ENCODE data around the gene CAPN10.
A peak's percentile ranks its signal among the peaks of the same experiment; 100 is the strongest.

The CAPN10 gene

GRCh38 chr2:240603081-240603835, 16.7 kb downstream of the CAPN10 start:
- Histone ChIP-seq H3K4me1 (peaks cover 0 to 11% (median 7%) of the 10 kb centered on the region in 10 experiments; a peak in 9 of 20 replicates), H3K4me3 (no peak overlapping the region), H3K9ac (no peak overlapping the region), H3K4me2 (no peak overlapping the region; a peak in 1 of 22 replicates), H3K36me3 (peaks cover 20 to 52% (median 47%) of the 10 kb centered on the region in 11 experiments), H3K9me3 (replicated peaks in 1 of 11) (no peaks in the 10 kb centered on the region), H3K27ac (no peak overlapping the region; a peak in 1 of 22 replicates), H4K20me1 (peaks cover 0 to 34% (median 10%) of the 10 kb centered on the region in 11 experiments; a peak in 9 of 22 replicates), H3K27me3 (no peaks in the 10 kb centered on the region)
- no peak for TF ChIP-seq Cebpa-rat (IDR thresholded peaks at IDR 0.05)

- peak overlapping the region in 1 of 11 experiments; percentile 10; a peak in 2 of 22 replicates for H3K27ac ChIP-seq
- no peaks in the 10 kb centered on the region for H3K27me3 ChIP-seq
- peaks cover 14 to 46% (median 41%) of the 10 kb centered on the region in 11 experiments; a peak in 21 of 22 replicates for H3K36me3 ChIP-seq
- H3K4me1 ChIP-seq = peaks cover 0 to 11% (median 7%) of the 10 kb centered on the region in 10 experiments; a peak in 9 of 20 replicates
- peaks cover 0 to 28% (median 7%) of the 10 kb centered on the region in 11 experiments; a peak in 9 of 22 replicates for H4K20me1 ChIP-seq
- H3K4me3 ChIP-seq = no peak overlapping the region
- peak overlapping the region in 1 of 11 experiments; percentile 40; a peak in 2 of 22 replicates for H3K4me2 ChIP-seq
- TF ChIP-seq Cebpa-rat (IDR thresholded peaks at IDR 0.05) = no peak
- H3K9me3 ChIP-seq (replicated peaks in 1 of 11) = no peaks in the 10 kb centered on the region
- H3K9ac ChIP-seq = peak overlapping the region in 1 of 11 experiments; percentile 29; a peak in 1 of 22 replicates
Observed at GRCh38 chr2:240603846-240604245, 17.3 kb downstream of the CAPN10 start.

GRCh38 chr2:240604291-240604938, 17.9 kb downstream of the CAPN10 start:
- H3K27me3 ChIP-seq = no peaks in the 10 kb centered on the region
- no peak for TF ChIP-seq Cebpa-rat (IDR thresholded peaks at IDR 0.05)
- H3K36me3 ChIP-seq = peaks cover 8 to 41% (median 35%) of the 10 kb centered on the region in 11 experiments; a peak in 21 of 22 replicates
- peaks cover 0 to 23% (median 7%) of the 10 kb centered on the region in 11 experiments; a peak in 9 of 22 replicates for H4K20me1 ChIP-seq
- H3K9ac ChIP-seq = peak overlapping the region in 1 of 11 experiments; percentile 29; a peak in 1 of 22 replicates
- H3K4me3 ChIP-seq = no peak overlapping the region
- no peaks in the 10 kb centered on the region for H3K9me3 ChIP-seq (replicated peaks in 1 of 11)
- peaks cover 0 to 11% (median 7%) of the 10 kb centered on the region in 10 experiments; a peak in 9 of 20 replicates for H3K4me1 ChIP-seq
- H3K27ac ChIP-seq = peak overlapping the region in 1 of 11 experiments; percentile 10; a peak in 2 of 22 replicates
- H3K4me2 ChIP-seq = peak overlapping the region in 1 of 11 experiments; percentile 40; a peak in 1 of 22 replicates

- Histone ChIP-seq H3K9me3 (replicated peaks in 1 of 11) (no peaks in the 10 kb centered on the region), H3K36me3 (peaks cover 5 to 34% (median 28%) of the 10 kb centered on the region in 11 experiments; a peak in 18 of 22 replicates), H3K27ac (peak overlapping the region in 1 of 11 experiments; percentile 5; a peak in 1 of 22 replicates), H3K4me3 (no peak overlapping the region), H4K20me1 (peaks cover 0 to 19% (median 6%) of the 10 kb centered on the region in 11 experiments; a peak in 9 of 22 replicates), H3K27me3 (no peaks in the 10 kb centered on the region), H3K4me1 (peaks cover 0 to 11% (median 7%) of the 10 kb centered on the region in 10 experiments; a peak in 9 of 20 replicates), H3K4me2 (no peak overlapping the region), H3K9ac (no peak overlapping the region)
- TF ChIP-seq Cebpa-rat (IDR thresholded peaks at IDR 0.05) = no peak
Observed at GRCh38 chr2:240604939-240605716, 18.6 kb downstream of the CAPN10 start.

- H3K4me2 ChIP-seq = no peak overlapping the region
- H3K4me1 ChIP-seq = peaks cover 0 to 14% (median 7%) of the 10 kb centered on the region in 10 experiments; a peak in 14 of 20 replicates
- no peaks in the 10 kb centered on the region for H3K27me3 ChIP-seq
- H3K36me3 ChIP-seq = peaks cover 0 to 24% (median 18%) of the 10 kb centered on the region in 11 experiments; a peak in 13 of 22 replicates
- H3K4me3 ChIP-seq = no peak overlapping the region
- H3K27ac ChIP-seq = no peak overlapping the region
- peaks cover 0 to 10% (median 0%) of the 10 kb centered on the region in 11 experiments; a peak in 4 of 22 replicates for H4K20me1 ChIP-seq
- TF ChIP-seq Cebpa-rat (IDR thresholded peaks at IDR 0.05) = no peak
- H3K9me3 ChIP-seq (replicated peaks in 1 of 11) = no peaks in the 10 kb centered on the region
- H3K9ac ChIP-seq = no peak overlapping the region
Observed at GRCh38 chr2:240605867-240606743, 19.6 kb downstream of the CAPN10 start.

- TF ChIP-seq Cebpa-rat (IDR thresholded peaks at IDR 0.05) = no peak
- H3K9me3 ChIP-seq (replicated peaks in 1 of 11) = peaks cover 0 to 8% (median 6%) of the 10 kb centered on the region in 11 experiments; a peak in 18 of 22 replicates
- H3K36me3 ChIP-seq = peaks cover 0 to 19% (median 7%) of the 10 kb centered on the region in 11 experiments; a peak in 10 of 22 replicates
- peaks cover 20 to 47% (median 32%) of the 10 kb centered on the region in 10 experiments for H3K4me1 ChIP-seq
- H4K20me1 ChIP-seq = no peaks in the 10 kb centered on the region
- H3K4me2 ChIP-seq = peak overlapping the region; percentile 46 to 92 (median 70)
- H3K4me3 ChIP-seq = no peak overlapping the region; a peak in 1 of 20 replicates
- H3K9ac ChIP-seq = peak overlapping the region in 4 of 11 experiments; percentile 8 to 51 (median 41); a peak in 5 of 22 replicates
- H3K27ac ChIP-seq = peak overlapping the region in 7 of 11 experiments; percentile 53 to 85 (median 69); a peak in 15 of 22 replicates
- no peaks in the 10 kb centered on the region for H3K27me3 ChIP-seq
Observed at GRCh38 chr2:240611601-240612210, 25.2 kb downstream of the CAPN10 start.

- no peak for TF ChIP-seq Cebpa-rat (IDR thresholded peaks at IDR 0.05)
- Histone ChIP-seq H3K4me2 (peak overlapping the region in 3 of 11 experiments; percentile 65 to 92 (median 86); a peak in 4 of 22 replicates), H4K20me1 (no peaks in the 10 kb centered on the region), H3K9me3 (replicated peaks in 1 of 11) (peaks cover 16 to 28% (median 22%) of the 10 kb centered on the region in 11 experiments), H3K27ac (no peak overlapping the region), H3K4me1 (peaks cover 20 to 50% (median 32%) of the 10 kb centered on the region in 10 experiments), H3K9ac (no peak overlapping the region), H3K27me3 (no peaks in the 10 kb centered on the region), H3K4me3 (no peak overlapping the region), H3K36me3 (peaks cover 0 to 34% (median 18%) of the 10 kb centered on the region in 11 experiments; a peak in 13 of 22 replicates)
Observed at GRCh38 chr2:240613781-240614180, 27.2 kb downstream of the CAPN10 start.
